Measurements from ENCODE around the gene PDYN.

PDYN gene

DNA sequence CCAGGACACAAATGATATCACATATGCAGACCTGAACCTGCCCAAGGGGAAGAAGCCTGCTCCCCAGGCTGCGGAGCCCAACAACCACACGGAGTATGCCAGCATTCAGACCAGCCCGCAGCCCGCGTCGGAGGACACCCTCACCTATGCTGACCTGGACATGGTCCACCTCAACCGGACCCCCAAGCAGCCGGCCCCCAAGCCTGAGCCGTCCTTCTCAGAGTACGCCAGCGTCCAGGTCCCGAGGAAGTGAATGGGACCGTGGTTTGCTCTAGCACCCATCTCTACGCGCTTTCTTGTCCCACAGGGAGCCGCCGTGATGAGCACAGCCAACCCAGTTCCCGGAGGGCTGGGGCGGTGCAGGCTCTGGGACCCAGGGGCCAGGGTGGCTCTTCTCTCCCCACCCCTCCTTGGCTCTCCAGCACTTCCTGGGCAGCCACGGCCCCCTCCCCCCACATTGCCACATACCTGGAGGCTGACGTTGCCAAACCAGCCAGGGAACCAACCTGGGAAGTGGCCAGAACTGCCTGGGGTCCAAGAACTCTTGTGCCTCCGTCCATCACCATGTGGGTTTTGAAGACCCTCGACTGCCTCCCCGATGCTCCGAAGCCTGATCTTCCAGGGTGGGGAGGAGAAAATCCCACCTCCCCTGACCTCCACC is 56.4 kb downstream of the PDYN start:
- H3K27ac ChIP-seq = no peak overlapping the region
- no peak for DNase-seq (ENCODE audit: low read depth, low spot score)

DNA sequence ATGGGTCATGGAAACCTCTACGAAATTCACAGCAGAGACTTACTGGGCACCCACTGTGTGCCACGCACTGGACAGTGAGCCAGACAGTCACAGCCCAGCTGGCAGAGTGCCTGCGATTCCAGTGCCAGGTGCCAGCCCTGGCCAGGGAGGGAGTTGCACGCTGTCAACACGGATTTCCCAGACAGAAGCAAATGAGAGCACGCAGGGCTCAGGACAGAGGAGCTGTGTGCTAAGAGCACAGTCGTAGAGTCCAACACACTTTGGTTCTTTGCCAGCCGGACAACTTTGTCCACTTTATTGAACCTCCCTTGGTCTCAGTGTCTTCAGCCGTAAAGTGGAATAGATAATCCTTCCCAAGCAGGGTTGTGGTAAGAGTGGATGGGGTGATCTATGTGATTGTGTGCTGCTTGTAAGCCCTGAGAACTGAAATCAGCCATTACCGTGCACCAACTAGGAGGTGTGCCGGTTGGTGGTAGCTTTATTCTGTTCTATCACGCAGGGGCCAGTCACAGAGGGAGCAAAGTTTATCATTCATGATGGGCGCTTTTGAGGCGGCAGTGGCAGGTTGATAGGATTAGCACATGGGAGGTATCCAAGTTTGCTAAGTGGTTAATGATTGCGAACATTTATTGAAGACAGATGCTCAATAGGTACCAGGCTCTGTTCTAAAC is 58.0 kb downstream of the PDYN start:
- DNase-seq (ENCODE audit: low read depth, low spot score) = no peak
- no peak overlapping the region for H3K27ac ChIP-seq

DNA sequence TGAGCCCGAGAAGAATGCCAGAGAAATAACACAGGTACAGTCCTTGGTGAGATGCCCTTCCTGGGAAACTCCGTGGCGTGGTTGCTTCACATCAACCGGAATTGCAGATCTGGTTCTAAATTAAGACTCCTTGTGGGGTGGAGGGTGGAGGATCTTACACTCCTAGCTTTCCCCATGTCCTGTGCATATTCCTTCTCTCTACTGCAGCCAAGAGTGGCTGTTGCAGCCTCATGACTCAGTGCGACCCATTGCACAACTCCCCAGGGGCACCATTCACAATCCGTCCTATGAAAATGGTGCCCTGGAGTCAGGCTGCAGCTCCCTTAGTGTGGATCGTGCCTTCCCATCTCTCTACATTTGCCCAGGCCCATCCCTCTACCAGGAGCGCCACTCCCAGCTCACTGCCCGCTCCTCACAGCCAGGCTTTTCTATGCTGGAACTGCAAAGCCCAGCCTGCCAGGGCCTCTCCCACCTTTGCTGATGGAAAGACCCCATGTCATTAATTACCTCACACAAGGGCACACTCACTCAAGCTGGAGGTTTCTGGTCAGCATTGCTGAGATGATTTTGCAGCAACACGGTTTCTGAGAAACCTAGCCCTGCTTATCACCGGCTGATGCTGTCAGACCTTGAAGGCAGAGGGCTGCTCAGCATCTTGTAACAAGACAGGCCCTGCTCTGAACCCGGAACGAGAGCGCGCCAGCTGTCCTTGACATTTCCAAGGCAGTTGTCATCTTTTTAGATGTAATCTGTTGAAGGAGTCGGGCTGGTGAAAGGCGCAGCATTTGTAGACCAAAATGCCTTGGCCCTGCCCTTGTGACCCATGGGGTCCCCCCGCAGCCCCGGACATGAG is 58.9 kb downstream of the PDYN start:
- no peak overlapping the region for H3K27ac ChIP-seq
- no peak for DNase-seq (ENCODE audit: low read depth, low spot score)

DNA sequence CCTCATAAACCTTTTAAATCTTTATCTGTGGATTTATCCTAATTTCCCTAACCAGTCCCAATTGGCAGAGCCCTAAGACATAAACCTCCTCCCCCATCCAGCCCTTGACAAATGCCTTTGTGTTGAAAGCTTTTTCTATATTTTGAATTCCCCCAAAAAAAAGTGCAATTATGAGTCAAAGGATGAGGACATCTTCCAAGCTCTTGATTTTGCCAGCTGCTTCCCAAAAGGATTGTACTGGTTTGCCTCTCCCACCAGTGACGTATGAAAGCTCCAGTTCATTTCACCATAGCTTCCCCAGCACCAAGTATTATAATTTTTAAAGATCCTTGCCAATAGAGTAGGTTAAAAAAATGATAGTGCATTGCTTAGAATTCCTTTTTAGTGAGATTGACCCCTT is 59.7 kb downstream of the PDYN start:
- H3K27ac ChIP-seq = no peak overlapping the region
- no peak for DNase-seq (ENCODE audit: low read depth, low spot score)

DNA sequence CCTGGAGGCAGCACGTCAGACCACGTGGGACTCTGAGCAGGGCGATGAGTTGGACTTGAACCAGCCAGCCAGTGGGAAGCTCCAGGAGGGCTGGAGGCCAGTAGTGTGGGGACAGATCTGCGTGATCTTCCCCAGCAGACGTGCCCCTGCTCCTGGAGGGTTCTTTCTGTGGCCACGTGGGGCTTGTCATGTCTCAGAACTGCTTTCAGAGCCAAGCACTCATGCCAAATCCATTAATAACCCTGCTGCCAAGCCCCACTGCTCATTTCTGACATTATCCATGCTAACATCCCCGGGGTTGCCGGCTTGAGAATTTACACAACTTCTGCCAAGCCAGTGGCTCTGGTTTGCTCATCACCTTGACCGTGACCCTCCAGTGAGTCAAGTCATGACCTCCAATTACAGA is 60.4 kb downstream of the PDYN start:
- DNase-seq (ENCODE audit: low read depth, low spot score) = no peak
- H3K27ac ChIP-seq = no peak overlapping the region

DNA sequence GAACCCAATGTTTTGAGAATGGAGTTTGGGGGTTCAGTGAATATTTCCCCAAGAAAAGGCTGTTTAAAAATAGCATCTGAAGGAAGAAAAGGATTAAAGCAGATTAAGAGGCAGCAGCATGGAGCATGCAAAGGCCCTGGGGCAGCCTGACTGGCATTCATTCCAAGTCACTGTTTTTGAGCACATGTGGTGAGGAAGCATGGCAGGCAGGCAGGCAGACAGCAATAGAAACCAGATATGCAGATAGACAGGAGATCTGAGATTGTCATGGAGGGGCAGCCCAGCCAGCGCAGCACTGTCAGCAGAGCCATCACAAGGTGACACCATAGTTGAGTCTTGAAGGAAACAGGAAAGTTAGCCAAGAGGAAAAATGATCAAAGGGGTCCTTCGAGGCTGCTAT is 60.9 kb downstream of the PDYN start:
- DNase-seq (ENCODE audit: low read depth, low spot score) = no peak
- H3K27ac ChIP-seq = no peak overlapping the region

DNA sequence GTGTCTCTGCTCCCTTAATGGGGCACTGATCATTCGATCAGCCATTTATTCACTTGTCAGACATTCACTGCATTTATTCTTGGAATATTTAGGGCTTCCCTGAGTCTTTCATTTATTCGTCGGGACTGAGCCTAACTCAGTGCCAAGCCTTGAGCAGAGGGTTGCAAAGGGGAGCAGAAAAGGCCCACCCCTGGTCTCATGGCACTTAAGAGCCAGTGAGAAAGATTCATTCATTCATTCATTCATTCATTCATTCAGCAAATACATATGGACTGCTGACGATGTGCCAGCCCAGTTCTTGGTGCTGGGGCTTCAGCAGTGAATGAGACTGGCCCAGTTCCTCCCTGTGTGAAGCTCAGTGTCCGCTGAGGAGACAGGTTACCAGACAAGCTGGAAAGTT is 62.0 kb downstream of the PDYN start:
- H3K27ac ChIP-seq = no peak overlapping the region
- DNase-seq (ENCODE audit: low read depth, low spot score) = no peak

DNA sequence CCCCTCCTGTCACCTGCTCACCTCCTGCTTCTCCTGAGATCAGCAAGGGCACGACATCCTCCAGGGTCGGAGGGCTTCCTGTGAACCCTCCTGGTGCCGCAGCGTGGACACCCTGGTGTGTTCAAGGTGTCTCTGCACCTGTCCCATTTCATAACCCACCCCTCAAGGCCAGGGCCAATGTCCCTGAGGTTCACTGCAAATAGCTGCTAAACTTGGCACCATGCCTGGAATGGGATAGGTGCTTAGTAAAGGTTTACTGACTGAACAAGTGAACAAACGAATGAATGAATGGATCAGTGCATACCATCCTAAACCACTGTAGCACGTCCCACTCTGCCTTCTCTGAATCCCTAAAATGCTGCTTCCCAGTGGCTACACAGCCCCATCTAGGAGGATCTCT is 63.7 kb downstream of the PDYN start:
- DNase-seq (ENCODE audit: low read depth, low spot score) = no peak
- H3K27ac ChIP-seq = no peak overlapping the region

DNA sequence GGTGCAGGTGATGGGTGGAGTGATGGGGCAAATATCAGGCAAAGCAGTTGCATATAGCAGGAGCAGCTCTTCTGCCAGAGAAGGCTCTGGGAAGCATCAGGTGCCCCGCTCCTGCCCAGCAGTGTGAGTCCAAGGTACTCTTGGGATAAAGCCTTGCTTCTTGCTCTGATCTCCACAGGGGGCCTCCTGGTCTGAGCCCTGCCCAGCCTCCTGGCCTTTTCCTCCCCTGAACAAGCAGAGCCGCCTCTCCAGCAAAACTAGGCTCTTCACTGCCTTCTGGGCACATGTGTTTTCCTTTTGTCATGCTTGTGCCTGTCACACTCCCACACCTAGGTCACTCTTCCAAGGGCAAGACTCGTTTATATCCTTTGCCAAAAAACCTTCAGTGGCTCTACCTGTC is 64.4 kb downstream of the PDYN start:
- no peak overlapping the region for H3K27ac ChIP-seq
- DNase-seq (ENCODE audit: low read depth, low spot score) = no peak

DNA sequence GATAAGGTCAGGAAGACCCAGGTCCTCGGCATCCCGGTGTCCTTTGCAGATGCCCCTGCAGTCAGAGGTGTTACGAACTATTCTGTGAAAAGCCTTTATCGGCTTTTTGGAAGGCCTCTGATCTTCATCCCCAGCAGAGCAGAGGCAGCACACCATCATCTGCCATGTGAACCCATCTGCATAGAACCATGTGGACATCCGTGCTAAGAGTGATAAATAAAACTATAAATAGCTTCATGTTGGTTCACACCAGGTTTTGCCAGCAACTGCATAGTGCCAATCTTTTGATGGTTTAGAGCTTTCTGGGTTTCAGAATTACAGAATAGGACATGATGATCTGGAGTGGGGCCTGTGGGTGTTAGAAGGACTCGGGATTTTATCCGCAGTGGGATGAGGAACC is 65.1 kb downstream of the PDYN start:
- H3K27ac ChIP-seq = no peak overlapping the region
- DNase-seq (ENCODE audit: low read depth, low spot score) = no peak
